Heart right ventricle (tissue), 16 donors: Measurements from ENCODE around the gene LTBP2. TPM values are rescaled to one million over a fixed set of nuclear protein-coding genes. Genes with fewer than 3 reads are reported as not detected.
A peak's percentile ranks its signal among the peaks of the same experiment; 100 is the strongest.

Source experiments
- ATAC-seq, 8 donors: fragments of 200-7000 bp; cut with Tn5 transposase; one replicate each; pipeline ENCODE4 v1.9.1; 2020; ENCODE audit warnings: mild to moderate bottlenecking in 8 of 8, moderate library complexity in 8 of 8, moderate number of reproducible peaks in 1 of 8
- DNase-seq, 2 donors: peaks; one replicate each; pipeline ENCODE4 v3.0.0-alpha.2; 2020
- H3K27ac ChIP-seq, 10 donors: fragments of 200-600 bp; sonication (generic) in 2 of 10; one replicate each; pipeline versions ENCODE4 v1.5.0 to v1.8.0; 2020 to 2022; ENCODE audit warnings: mild to moderate bottlenecking in 3 of 10
- H3K27me3 ChIP-seq, 7 donors: fragments of 200-600 bp; one replicate each; pipeline ENCODE4 v1.8.0; 2021 to 2022; ENCODE audit warnings: mild to moderate bottlenecking in 2 of 7
- H3K36me3 ChIP-seq, 9 donors: fragments of 200-600 bp; sonication (generic) in 1 of 9; one replicate each; pipeline versions ENCODE4 v1.5.0 to v1.8.0; 2020 to 2022; ENCODE audit warnings: mild to moderate bottlenecking in 2 of 9
- H3K4me1 ChIP-seq, 9 donors: fragments of 200-600 bp; sonication (generic) in 1 of 9; one replicate each; pipeline versions ENCODE4 v1.5.0 to v1.8.0; 2020 to 2022; ENCODE audit warnings: mild to moderate bottlenecking in 4 of 9
- H3K4me3 ChIP-seq, 10 donors: fragments of 200-600 bp; sonication (generic) in 2 of 10; one replicate each; pipeline versions ENCODE4 v1.5.0 to v1.8.0; 2020 to 2022; ENCODE audit warnings: mild to moderate bottlenecking in 7 of 10, moderate library complexity in 2 of 10
- H3K9me3 ChIP-seq, 11 donors: fragments of 200-600 bp in 10 of 11; sonication (generic) in 2 of 11; one replicate each; pipeline versions ENCODE4 v1.5.0 to v1.8.0; 2013 to 2022; ENCODE audit warnings: mild to moderate bottlenecking in 2 of 11, control low read depth in 1 of 11, moderate library complexity in 1 of 11
- WGBS, 2 donors: extraction: QIAGEN DNeasy Blood & Tissue Kit; methylation state at CpG; one replicate each; pipeline ENCODE4 v1.1.7; 2013; ENCODE audit warnings: inconsistent platforms in 1 of 2; 5-methylcytosine and 5-hydroxymethylcytosine counted together
- intact Hi-C, 10 donors: fragments of 100-400 bp; cut with DNase I; formaldehyde crosslinking; loops; one replicate each; pipeline versions ENCODE4 v1.11.1 to v1.14.2; 2022
- polyA plus RNA-seq, 2 donors: library from polyadenylated mRNA; stranded (reverse); fragments of 200-250 nt; gene quantifications; one replicate each; pipeline ENCODE4 v1.2.3, GENCODE V29; 2013
- total RNA-seq, 10 donors: library from RNA; stranded (reverse); fragmentation: NEBNext Ultra II Directional in 3 of 10; extraction: Animal tissue kit (Norgen Biotek cat#: 25700) in 3 of 10; gene quantifications; one replicate each; pipeline versions ENCODE4 v1.2.1 to v1.2.4, GENCODE V29; 2021 to 2023
- TF ChIP-seq, protein P1 (sequence below), 9 donors: fragments of 200-600 bp; sonication (generic) in 2 of 9; IDR thresholded peaks; one replicate each; pipeline versions ENCODE4 v1.5.0 to v1.8.0; 2021 to 2022; ENCODE audit warnings: antibody characterized with exemption in 9 of 9, mild to moderate bottlenecking in 5 of 9, moderate library complexity in 1 of 9
- donor health status: Arrhythmogenic right ventricular cardiomyopathy.
- donor health status: ischemic (EF 13 %, LVEDD 7.1; RV severe dilation, severe dysfunction).
- donor health status: healthy with polysubstance abuse.
- donor health status: DM: no; HTN: yes; CAD: no.
- donor health status: DM: no; HTN: no; CAD: no.
- donor health status: ischemic (EF 25% LVEDD 6.9; RV normal size, moderate dysfunction).
- donor health status: ischemic (EF 25% LVEDD 5.7; RV mildly dilated, moderate dysfunction).
- donor health status: healthy.
- donor health status: DM: yes; HTN: yes; CAD: no.
- donor health status: Ischemic cardiomyopathy.
- donor health status: ischemic (EF 35%, LVEDD 5.7; RV mildly dilated, moderate dysfunction).
- donor health status: nonischemic (EF 11% LVEDD 7.7; RV severe dilation, severe dysfunction).
- donor health status: DM: yes; HTN: yes; CAD: no.
- donor health status: PGD.
- donor health status: ischemic (EF 29% LVEDD 5.4; RV normal size, mild dysfunction).
- donor health status: nonischemic (EF 23%, LVEDD 6.1; RV moderate dilation, normal function).

Gene LTBP2
- total and polyA plus RNA-seq, 12 donors, result 3.5 to 50.3 (median 17.3) TPM

DNA sequence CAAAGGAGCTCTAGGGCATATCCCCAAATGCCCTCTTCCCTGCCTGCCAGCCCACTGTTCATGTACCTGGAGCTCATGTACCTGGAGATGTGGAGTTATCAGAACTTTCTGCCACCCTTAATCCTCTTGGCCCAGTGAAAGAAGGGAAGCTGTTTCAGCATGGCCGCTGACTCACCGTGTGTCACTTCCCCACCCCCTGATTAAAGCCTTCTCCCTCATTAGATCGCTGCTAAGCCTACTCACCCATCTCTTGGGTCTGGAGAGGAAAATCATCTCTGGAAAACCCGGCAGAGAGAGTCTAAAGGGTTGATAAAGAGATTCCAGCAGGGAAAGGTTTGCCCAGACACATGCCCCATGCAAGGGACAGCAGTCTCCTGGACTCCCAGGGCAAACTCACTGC, 4.5 kb upstream of the LTBP2 start:
- no peaks in the 10 kb centered on the region for H3K36me3 ChIP-seq
- no peaks in the 10 kb centered on the region for H3K9me3 ChIP-seq
- peak overlapping the region in 6 of 10 donors; percentile 47 to 84 (median 59) for H3K27ac ChIP-seq
- 53 to 68% methylated on average over 4 of the region's 4 CpGs for WGBS, 2 donors
- intact Hi-C loops, result loop anchor here in 6 of 10 donors (5.0 to 10.0 kb wide), 6 partner anchors 46 to 252 kb away; partner anchors contain the start of genes AREL1 (in 1 of the 6), FCF1 (in 1 of the 6), ISCA2 (in 1 of the 6) and NPC2 (in 1 of the 6)
- ATAC-seq (no peak), DNase-seq (no peak)
- H3K4me1 ChIP-seq, result peaks cover 10 to 96% (median 41%) of the 10 kb centered on the region in 9 donors
- no peak overlapping the region for H3K4me3 ChIP-seq
- peaks cover 0 to 32% (median 13%) of the 10 kb centered on the region in 7 donors for H3K27me3 ChIP-seq
- TF ChIP-seq, protein P1, sequence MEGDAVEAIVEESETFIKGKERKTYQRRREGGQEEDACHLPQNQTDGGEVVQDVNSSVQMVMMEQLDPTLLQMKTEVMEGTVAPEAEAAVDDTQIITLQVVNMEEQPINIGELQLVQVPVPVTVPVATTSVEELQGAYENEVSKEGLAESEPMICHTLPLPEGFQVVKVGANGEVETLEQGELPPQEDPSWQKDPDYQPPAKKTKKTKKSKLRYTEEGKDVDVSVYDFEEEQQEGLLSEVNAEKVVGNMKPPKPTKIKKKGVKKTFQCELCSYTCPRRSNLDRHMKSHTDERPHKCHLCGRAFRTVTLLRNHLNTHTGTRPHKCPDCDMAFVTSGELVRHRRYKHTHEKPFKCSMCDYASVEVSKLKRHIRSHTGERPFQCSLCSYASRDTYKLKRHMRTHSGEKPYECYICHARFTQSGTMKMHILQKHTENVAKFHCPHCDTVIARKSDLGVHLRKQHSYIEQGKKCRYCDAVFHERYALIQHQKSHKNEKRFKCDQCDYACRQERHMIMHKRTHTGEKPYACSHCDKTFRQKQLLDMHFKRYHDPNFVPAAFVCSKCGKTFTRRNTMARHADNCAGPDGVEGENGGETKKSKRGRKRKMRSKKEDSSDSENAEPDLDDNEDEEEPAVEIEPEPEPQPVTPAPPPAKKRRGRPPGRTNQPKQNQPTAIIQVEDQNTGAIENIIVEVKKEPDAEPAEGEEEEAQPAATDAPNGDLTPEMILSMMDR (IDR thresholded peaks at IDR 0.05), result no peak

DNA sequence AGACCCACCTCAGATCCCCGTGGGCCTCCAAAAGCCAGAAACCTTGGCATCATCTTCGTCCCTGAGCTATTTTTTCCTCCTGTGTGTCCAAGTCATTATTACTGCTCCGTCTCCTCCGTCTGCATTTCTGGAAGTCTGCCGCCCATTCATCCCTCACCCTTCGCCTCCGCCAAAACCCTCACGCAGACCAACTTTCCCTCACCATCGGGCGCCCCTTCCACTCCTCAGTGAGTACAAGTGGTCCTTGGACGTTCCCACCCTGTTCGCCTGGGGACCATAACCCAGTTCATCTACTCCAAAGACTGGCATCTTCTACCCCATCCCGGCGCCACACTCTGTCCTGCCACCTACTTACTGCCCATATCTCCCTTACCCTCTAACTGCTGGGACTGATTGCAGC, 3.7 kb upstream of the LTBP2 start:
- TF ChIP-seq, protein P1 (IDR thresholded peaks at IDR 0.05), result no peak
- H3K9me3 ChIP-seq, result no peaks in the 10 kb centered on the region
- peaks cover 0 to 39% (median 16%) of the 10 kb centered on the region in 7 donors for H3K27me3 ChIP-seq
- ATAC-seq (no peak), DNase-seq (no peak)
- WGBS, 2 donors, result 94% methylated on average over 14 of the region's 14 CpGs
- H3K4me3 ChIP-seq, result no peak overlapping the region
- H3K4me1 ChIP-seq, result peaks cover 10 to 93% (median 36%) of the 10 kb centered on the region in 9 donors
- intact Hi-C loops, result loop anchor here in 6 of 10 donors (5.0 to 10.0 kb wide), 6 partner anchors 47 to 251 kb away; partner anchors contain the start of genes AREL1 (in 1 of the 6), FCF1 (in 1 of the 6), ISCA2 (in 1 of the 6) and NPC2 (in 1 of the 6)
- H3K36me3 ChIP-seq, result no peaks in the 10 kb centered on the region
- H3K27ac ChIP-seq, result peak overlapping the region in 5 of 10 donors; percentile 47 to 84 (median 62)

DNA sequence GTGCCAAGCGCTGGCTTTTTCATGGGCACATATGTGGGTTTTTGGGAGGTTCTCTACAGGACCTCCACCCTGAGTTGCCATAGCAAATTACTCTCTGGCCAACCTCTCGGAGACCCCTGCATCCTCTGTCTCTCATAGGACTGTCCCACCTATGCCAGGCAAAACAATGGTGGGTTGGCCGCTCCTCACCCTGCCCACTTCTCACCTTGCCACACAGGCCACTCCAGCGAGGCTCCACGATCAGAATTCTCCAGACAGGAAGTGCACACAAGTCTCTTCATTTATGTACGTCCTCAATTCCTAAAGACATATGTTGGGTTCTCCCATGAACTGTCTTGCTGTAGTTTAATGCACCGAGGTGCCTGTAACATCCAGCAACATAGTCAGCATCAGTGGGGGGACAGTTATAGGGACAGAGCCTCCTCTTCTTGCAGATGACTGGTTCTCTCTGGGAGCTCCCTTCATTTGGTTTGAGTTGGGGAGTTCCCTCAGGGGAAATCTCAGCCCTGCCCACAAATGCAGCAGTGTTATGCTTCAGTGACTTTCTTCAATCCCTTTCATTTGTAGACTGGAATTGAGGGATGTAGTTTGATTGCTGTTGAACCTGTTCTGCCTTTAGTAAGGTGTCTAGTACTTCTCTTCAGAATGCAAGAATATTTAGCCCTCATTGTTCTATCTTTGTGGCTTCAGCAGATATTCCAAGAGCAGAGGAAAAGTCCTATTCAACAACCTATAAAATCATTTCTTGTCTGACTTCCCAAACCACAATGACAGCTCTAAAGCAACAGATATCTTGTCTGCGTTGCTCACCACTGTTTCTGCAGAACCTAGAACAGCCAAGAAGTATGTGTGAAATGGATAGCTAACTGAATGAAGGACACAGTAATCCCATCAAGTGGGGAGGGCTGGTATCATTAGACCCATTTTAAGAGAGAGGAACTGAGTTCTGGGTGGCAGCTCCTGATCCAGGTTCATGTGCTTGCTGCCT, 2.8 kb upstream of the LTBP2 start:
- H3K27ac ChIP-seq, result peak overlapping the region in 4 of 10 donors; percentile 35 to 84 (median 67)
- H3K27me3 ChIP-seq, result peaks cover 0 to 43% (median 21%) of the 10 kb centered on the region in 7 donors
- ATAC-seq (no peak), DNase-seq (no peak)
- peaks cover 10 to 88% (median 29%) of the 10 kb centered on the region in 9 donors for H3K4me1 ChIP-seq
- 81 to 89% methylated on average over 8 of the region's 8 CpGs for WGBS, 2 donors
- no peak overlapping the region for H3K4me3 ChIP-seq
- no peaks in the 10 kb centered on the region for H3K9me3 ChIP-seq
- TF ChIP-seq, protein P1 (IDR thresholded peaks at IDR 0.05), result no peak
- intact Hi-C loops, result loop anchor here in 6 of 10 donors (5.0 to 10.0 kb wide), 7 partner anchors 47 to 250 kb away; partner anchors contain the start of genes AREL1 (in 2 of the 6), FCF1 (in 2 of the 6), ISCA2 (in 1 of the 6) and NPC2 (in 1 of the 6)
- no peaks in the 10 kb centered on the region for H3K36me3 ChIP-seq
